ENCODE results near the gene PRKAG1.

The PRKAG1 gene

GRCh38 chr12:48973531-48973930 lies 45.0 kb downstream of the PRKAG1 start:
- Mint-ChIP-seq H3K36me3 (ENCODE audit: low read depth) (peaks cover 6% of the 10 kb centered on the region), H3K27me3 (ENCODE audit: low read depth) (peaks cover 100% of the 10 kb centered on the region), H3K9me3 (no peaks in the 10 kb centered on the region), H3K4me1 (peaks cover 22% of the 10 kb centered on the region), H3K4me3 (no peak overlapping the region), H3K27ac (no peak overlapping the region)
- TF ChIP-seq CTCF (IDR thresholded peaks at IDR 0.05; ENCODE audit: unreplicated experiment in 3 of 3) = no peak

- Mint-ChIP-seq H3K27ac (no peak overlapping the region), H3K9me3 (no peaks in the 10 kb centered on the region), H3K36me3 (ENCODE audit: low read depth) (peaks cover 6% of the 10 kb centered on the region), H3K4me3 (no peak overlapping the region), H3K27me3 (ENCODE audit: low read depth) (peaks cover 100% of the 10 kb centered on the region), H3K4me1 (peaks cover 27% of the 10 kb centered on the region)
- no peak for TF ChIP-seq CTCF (IDR thresholded peaks at IDR 0.05; ENCODE audit: unreplicated experiment in 3 of 3)
Measured at GRCh38 chr12:48972952-48973483, 45.6 kb downstream of the PRKAG1 start.

GRCh38 chr12:48972213-48972951 lies 46.2 kb downstream of the PRKAG1 start:
- H3K27me3 Mint-ChIP-seq (ENCODE audit: low read depth) = peaks cover 99% of the 10 kb centered on the region
- H3K4me1 Mint-ChIP-seq = peaks cover 24% of the 10 kb centered on the region
- no peak overlapping the region for H3K27ac Mint-ChIP-seq
- no peaks in the 10 kb centered on the region for H3K9me3 Mint-ChIP-seq
- TF ChIP-seq CTCF (IDR thresholded peaks at IDR 0.05; ENCODE audit: unreplicated experiment in 3 of 3) = no peak
- H3K36me3 Mint-ChIP-seq (ENCODE audit: low read depth) = peaks cover 3% of the 10 kb centered on the region
- peak overlapping the region in 2 of 3 experiments; percentile 80 to 87 for H3K4me3 Mint-ChIP-seq

GRCh38 chr12:48970702-48971334 lies 47.8 kb downstream of the PRKAG1 start:
- no peaks in the 10 kb centered on the region for H3K9me3 Mint-ChIP-seq
- H3K4me3 Mint-ChIP-seq = peak overlapping the region; percentile 26 to 87 (median 47)
- peaks cover 20% of the 10 kb centered on the region for H3K4me1 Mint-ChIP-seq
- no peaks in the 10 kb centered on the region for H3K36me3 Mint-ChIP-seq (ENCODE audit: low read depth)
- no peak for TF ChIP-seq CTCF (IDR thresholded peaks at IDR 0.05; ENCODE audit: unreplicated experiment in 3 of 3)
- H3K27ac Mint-ChIP-seq = peak overlapping the region in 1 of 3 experiments; percentile 25
- H3K27me3 Mint-ChIP-seq (ENCODE audit: low read depth) = peaks cover 91% of the 10 kb centered on the region

- Mint-ChIP-seq H3K36me3 (ENCODE audit: low read depth) (no peaks in the 10 kb centered on the region), H3K27me3 (ENCODE audit: low read depth) (peaks cover 91% of the 10 kb centered on the region), H3K4me1 (peaks cover 20% of the 10 kb centered on the region), H3K9me3 (no peaks in the 10 kb centered on the region), H3K4me3 (peak overlapping the region; percentile 34 to 48 (median 47)), H3K27ac (peak overlapping the region in 1 of 3 experiments; percentile 25)
- TF ChIP-seq CTCF (IDR thresholded peaks at IDR 0.05; ENCODE audit: unreplicated experiment in 3 of 3) = no peak
Measured at GRCh38 chr12:48969833-48970701, 48.5 kb downstream of the PRKAG1 start.

Data from nephron (organoid).